Mucosa of rectum (tissue), 2 donors: ENCODE measurements around the gene TNS3.
A peak's percentile ranks its signal among the peaks of the same experiment; 100 is the strongest.

Experiments used
- H3K27ac ChIP-seq, 2 donors: one replicate each; pipeline ENCODE4 v1.7.0; 2013; ENCODE audit warnings: inconsistent platforms in 2 of 2, low read depth in 2 of 2, low read length in 2 of 2
- H3K27me3 ChIP-seq, 2 donors: one replicate each; pipeline ENCODE4 v1.7.0; 2013; ENCODE audit warnings: low read length in 2 of 2; ENCODE audit not compliant: control insufficient read depth in 2 of 2, insufficient read depth in 2 of 2
- H3K36me3 ChIP-seq, 2 donors: one replicate each; pipeline ENCODE4 v1.7.0; 2013; ENCODE audit warnings: low read length in 2 of 2; ENCODE audit not compliant: control insufficient read depth in 2 of 2, insufficient read depth in 2 of 2
- H3K4me1 ChIP-seq, 2 donors: one replicate each; pipeline ENCODE4 v1.7.0; 2013; ENCODE audit warnings: low read length in 2 of 2, mild to moderate bottlenecking in 1 of 2; ENCODE audit not compliant: control insufficient read depth in 2 of 2, insufficient read depth in 2 of 2
- H3K4me3 ChIP-seq, 2 donors: one replicate each; pipeline ENCODE4 v1.7.0; 2013; ENCODE audit warnings: low read length in 2 of 2
- H3K9ac ChIP-seq, 2 donors: one replicate each; pipeline ENCODE4 v1.7.0; 2013; ENCODE audit warnings: low read length in 2 of 2, low read depth in 1 of 2, mild to moderate bottlenecking in 1 of 2
- H3K9me3 ChIP-seq, 2 donors: one replicate each; pipeline ENCODE4 v1.7.0; 2013; ENCODE audit warnings: low read length in 2 of 2; ENCODE audit not compliant: control insufficient read depth in 2 of 2
- donor health status: healthy.
- donor health status: Normal muscosa, but diverticular disease.

Gene TNS3

DNA sequence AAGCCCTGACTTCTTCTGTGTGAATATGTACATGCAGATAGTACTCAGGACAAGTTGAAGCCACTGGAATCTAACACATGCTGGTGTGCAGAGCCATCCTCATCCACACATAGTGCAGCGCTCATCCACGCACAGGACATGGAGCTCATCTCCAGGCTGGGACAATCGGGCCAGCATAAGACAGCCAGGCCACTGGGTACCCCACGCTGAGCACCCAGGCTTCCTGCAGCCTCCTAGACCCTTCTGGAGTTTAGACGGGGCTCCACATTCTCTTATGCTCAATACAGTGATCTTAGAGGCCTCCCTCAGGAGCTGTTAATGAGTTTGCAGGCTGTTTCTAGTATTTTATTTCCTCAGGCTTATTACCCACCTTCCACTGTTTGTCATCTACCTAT is 238.9 kb downstream of the TNS3 start:
- H3K27ac ChIP-seq, result no peak overlapping the region
- peaks cover 35 to 44% of the 10 kb centered on the region in 2 donors for H3K36me3 ChIP-seq
- no peaks in the 10 kb centered on the region for H3K4me1 ChIP-seq

DNA sequence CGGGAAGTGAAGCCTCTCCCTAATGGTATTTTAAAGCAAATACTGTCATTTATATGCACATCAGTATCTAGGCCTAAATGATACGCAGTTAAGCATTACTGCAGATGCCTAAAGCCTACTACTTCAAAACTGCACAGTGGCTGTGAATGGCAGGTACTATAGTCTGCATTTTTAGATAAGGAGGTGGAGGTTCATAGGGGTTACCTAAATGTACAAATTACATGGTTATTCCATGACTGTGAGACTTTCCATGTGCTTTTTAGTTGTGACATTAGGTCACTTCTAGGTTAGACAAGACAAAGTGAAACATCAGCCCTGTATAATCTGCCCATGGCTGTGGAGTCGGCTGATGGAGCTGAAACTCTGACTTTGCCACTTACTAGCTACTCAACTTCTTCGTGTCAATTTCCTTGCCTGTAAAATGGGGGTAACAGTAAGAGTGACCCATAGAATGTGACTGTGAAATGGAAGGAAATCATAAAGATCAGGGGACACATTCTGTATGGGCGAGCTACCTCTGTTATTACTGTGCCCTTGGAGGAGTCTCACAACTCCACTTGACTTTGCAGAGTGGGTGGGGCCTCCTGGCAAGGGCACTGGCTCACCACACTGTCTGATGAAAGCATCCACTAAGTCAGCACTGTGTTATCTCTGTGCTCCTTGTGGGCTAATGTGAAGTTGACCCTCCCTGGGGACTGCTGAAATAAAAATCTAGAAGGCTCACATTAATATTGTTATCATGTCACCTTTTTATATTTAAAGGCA is 239.4 kb downstream of the TNS3 start:
- Histone ChIP-seq H3K4me1 (no peaks in the 10 kb centered on the region), H3K4me3 (no peak overlapping the region), H3K9ac (no peak overlapping the region), H3K36me3 (peaks cover 29 to 42% of the 10 kb centered on the region in 2 donors), H3K27ac (no peak overlapping the region), H3K9me3 (no peaks in the 10 kb centered on the region), H3K27me3 (no peaks in the 10 kb centered on the region)

More for the DNA sequence above, 238.9 kb downstream of the TNS3 start:
- Histone ChIP-seq H3K9me3 (no peaks in the 10 kb centered on the region), H3K4me3 (no peak overlapping the region), H3K27me3 (no peaks in the 10 kb centered on the region), H3K9ac (no peak overlapping the region)

DNA sequence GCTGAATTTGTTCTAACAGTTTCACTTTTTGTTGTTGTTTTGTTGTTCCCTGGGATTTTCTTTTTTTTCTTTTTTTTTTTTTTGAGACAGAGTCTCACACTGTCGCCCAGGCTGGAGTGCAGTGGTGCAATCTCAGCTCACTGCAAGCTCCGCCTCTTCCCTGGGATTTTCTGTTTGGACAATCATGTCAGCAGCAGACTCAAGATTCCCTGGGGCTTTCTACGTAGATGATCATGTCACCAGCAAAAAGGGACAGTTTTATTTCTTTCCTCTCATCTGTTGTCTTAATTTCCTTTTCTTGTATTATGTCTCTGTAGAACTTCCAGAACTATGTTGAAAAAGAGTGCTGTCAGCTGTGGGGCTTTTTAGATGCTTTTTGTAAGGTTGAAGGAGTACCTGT is 241.4 kb downstream of the TNS3 start:
- Histone ChIP-seq H3K4me3 (no peak overlapping the region), H3K36me3 (peaks cover 29 to 42% of the 10 kb centered on the region in 2 donors), H3K27me3 (no peaks in the 10 kb centered on the region), H3K9me3 (no peaks in the 10 kb centered on the region), H3K9ac (no peak overlapping the region), H3K27ac (no peak overlapping the region), H3K4me1 (no peaks in the 10 kb centered on the region)

DNA sequence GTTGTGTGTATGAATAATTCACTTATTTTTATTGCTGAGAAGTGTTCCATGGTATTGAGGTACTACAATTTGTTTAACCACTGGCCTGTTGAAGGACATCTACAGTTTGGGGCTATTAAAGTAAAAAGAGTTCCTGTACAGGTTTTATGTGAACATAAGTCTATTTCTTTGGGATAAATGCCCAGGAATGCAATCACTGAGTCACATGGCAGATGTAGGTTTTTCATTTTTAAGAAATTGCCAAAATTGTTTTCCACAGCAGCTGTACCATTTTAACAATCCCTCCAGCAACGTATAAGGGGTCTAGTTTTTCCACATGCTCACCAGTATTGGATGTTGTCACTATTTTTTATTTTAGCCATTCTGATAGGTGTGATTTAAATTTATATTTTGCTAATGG is 243.9 kb downstream of the TNS3 start:
- Histone ChIP-seq H3K36me3 (peaks cover 19 to 22% of the 10 kb centered on the region in 2 donors), H3K27me3 (no peaks in the 10 kb centered on the region), H3K27ac (no peak overlapping the region), H3K9ac (no peak overlapping the region), H3K4me1 (peaks cover 0 to 6% of the 10 kb centered on the region in 2 donors), H3K9me3 (no peaks in the 10 kb centered on the region), H3K4me3 (no peak overlapping the region)

DNA sequence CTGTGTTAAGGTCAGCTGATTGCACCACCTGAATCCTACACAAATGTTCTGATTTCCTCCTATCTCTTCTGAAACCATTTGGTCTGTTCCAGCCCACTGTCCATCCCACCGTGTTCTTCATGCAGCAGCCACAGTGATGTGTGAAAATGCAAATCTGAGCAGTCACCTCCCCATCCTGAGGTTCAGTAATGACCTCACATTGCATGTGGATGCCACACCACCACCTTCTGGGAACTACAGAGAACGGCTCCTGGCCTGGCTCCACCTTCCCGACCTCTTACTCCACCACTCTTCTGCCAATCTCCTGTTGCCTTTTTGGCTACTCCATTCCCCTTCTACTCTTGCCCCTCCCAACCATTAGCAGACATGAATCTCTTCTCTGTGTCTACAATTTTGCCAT is 244.4 kb downstream of the TNS3 start:
- Histone ChIP-seq H3K9ac (no peak overlapping the region), H3K27ac (no peak overlapping the region), H3K36me3 (peaks cover 15 to 18% of the 10 kb centered on the region in 2 donors), H3K4me1 (peaks cover 0 to 6% of the 10 kb centered on the region in 2 donors), H3K4me3 (no peak overlapping the region), H3K27me3 (no peaks in the 10 kb centered on the region), H3K9me3 (no peaks in the 10 kb centered on the region)

DNA sequence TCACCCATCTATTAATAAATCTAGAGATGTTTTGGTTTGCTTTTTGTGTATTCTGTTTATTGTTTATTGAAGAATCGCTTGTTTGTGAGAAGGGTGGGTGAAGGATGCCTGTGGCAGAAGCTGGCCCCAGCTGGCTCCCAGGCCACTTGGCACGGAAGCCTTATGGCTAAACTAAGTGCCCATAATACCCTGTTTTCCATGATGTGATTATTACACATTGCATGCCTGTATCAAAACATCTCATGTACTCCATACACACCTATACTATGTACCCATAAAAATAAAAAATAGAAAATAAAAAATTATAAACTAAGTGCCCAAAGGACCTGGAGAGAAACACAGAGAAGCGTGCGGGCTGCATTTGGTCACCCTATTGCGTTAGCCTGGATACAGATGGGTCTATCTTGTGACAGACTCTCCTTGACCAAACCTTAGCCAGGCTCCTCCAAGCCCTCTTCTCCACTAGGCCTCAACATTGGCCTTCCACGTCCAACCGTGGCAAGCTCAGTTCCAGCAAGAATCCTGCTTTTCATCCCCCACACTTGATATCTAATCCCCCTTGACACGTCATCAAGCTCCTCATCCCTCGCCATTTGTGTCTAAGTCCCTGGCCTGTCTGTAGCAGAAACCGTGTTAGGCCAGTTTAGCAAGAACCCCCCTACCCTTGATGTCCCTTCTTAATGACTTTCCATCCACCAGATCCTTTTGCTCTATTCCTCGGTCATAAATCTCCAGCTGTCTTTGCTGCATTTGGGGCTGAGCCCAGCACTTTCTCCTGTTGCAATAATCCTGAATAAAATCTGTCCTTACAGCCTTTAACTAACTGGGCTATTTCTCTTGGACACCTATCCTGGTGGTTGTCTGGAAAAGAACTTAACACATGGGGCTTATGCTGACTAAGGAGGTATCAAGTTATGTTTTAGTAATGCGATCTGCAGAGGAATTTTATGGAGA is 245.2 kb downstream of the TNS3 start:
- H3K9me3 ChIP-seq, result no peaks in the 10 kb centered on the region
- H3K4me1 ChIP-seq, result peaks cover 0 to 6% of the 10 kb centered on the region in 2 donors
- H3K27ac ChIP-seq, result no peak overlapping the region
- H3K36me3 ChIP-seq, result peaks cover 14 to 16% of the 10 kb centered on the region in 2 donors
- H3K4me3 ChIP-seq, result no peak overlapping the region
- no peak overlapping the region for H3K9ac ChIP-seq
- H3K27me3 ChIP-seq, result no peaks in the 10 kb centered on the region

DNA sequence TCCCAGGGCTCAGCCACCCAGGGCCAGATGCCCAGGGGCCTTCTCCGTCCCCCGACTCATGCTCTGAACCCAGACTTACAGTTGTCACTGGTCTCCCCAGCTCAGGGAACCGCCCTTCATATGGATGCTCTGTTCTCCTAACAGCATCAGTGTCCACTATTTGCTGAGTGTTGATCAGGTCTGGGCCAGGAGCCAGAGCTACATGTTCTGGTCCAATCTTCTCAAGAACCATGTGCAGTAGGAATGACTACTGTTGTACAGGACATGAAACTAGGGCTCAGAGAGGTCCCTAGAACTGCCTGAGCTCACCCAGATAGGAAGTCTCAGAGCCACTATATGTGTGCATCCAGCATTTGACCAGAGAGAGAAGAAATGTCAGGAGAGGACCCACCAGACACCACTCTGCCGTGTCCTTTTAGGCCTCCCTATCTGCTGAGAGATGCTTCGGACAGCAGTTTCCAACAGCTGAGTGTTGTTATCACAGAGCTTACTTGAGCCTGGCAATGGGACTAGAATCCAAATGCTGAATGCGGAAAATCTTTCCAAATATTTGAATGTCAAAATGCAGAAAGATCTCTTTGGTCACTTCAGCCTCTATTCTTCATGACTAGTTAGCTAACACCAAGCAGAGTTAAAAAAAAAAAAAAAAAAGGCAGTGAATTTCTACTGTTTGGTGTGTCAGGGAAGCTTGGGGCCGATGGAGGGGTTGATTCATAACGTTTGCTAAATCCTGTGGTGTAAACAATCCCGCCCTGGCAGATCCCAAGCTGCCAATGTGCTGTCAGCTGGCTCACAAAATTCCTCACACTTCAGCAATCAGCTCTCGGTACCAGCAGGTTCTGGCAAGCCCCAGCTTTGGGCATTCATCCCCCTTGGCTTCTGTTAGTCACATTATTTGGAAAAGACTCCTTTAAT is 246.1 kb downstream of the TNS3 start:
- Histone ChIP-seq H3K9ac (no peak overlapping the region), H3K4me1 (peaks cover 0 to 6% of the 10 kb centered on the region in 2 donors), H3K4me3 (no peak overlapping the region), H3K27me3 (no peaks in the 10 kb centered on the region), H3K36me3 (peaks cover 14 to 22% of the 10 kb centered on the region in 2 donors), H3K9me3 (no peaks in the 10 kb centered on the region), H3K27ac (peak overlapping the region in 1 of 2 donors; percentile 6)

DNA sequence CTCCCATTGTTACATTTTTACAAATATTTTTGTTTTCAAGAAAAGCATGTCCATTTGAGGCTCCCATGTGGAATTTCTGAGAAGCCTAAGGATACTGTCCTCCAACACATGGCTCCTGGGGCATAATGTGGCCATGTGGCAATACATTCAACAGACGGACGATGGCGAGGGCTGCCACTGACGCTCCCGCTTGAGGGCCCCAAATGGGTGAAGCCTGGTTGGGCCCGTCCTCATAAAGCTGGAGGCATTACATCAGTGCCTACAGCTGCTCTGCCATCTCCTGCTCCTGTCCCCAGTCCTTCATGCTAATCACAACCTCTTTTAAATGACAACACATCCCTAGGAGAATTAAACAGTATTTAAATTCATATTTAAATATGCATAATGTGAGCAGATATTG is 246.8 kb downstream of the TNS3 start:
- Histone ChIP-seq H3K4me3 (no peak overlapping the region), H3K9me3 (no peaks in the 10 kb centered on the region), H3K27me3 (no peaks in the 10 kb centered on the region), H3K9ac (no peak overlapping the region), H3K4me1 (peaks cover under 1 to 6% of the 10 kb centered on the region in 2 donors), H3K36me3 (peaks cover 15 to 27% of the 10 kb centered on the region in 2 donors), H3K27ac (no peak overlapping the region)

DNA sequence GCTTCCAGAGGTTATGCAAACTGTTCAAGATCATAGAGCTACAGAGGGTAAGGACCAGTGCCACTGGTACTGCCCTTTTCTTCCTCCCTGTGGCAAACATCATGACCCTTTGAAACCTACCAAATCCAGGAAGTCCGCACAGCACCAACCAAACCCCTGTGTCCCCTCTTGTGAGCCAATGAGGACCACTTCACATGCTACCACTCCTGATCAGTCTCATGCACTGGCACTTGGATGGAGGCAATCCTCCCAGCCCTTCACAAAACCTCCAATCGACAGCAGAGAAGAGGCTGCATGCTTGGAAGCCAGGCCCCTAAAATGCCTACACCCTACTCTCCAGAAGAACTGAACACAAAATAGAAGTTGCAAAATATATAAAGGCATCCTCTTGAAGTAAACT is 248.0 kb downstream of the TNS3 start:
- Histone ChIP-seq H3K4me1 (peaks cover 2 to 10% of the 10 kb centered on the region in 2 donors), H3K27me3 (no peaks in the 10 kb centered on the region), H3K27ac (no peak overlapping the region)

More for the DNA sequence above, 248.0 kb downstream of the TNS3 start:
- Histone ChIP-seq H3K36me3 (peaks cover 22 to 35% of the 10 kb centered on the region in 2 donors), H3K9me3 (no peaks in the 10 kb centered on the region), H3K9ac (no peak overlapping the region), H3K4me3 (no peak overlapping the region)
